Myocyte (in vitro differentiated cells): ENCODE data around the gene AMER3. TPM values are rescaled to one million over a fixed set of nuclear protein-coding genes. Genes with fewer than 3 reads are reported as not detected.

Experiments
- DNase-seq: peaks from one replicate; pipeline ENCODE4 v3.0.0-alpha.2; 2012; ENCODE audit warnings: low read depth
- total RNA-seq: library from RNA; depleted of rRNA; stranded (reverse); fragments of >200 nt; gene quantifications from 2 replicates; pipeline ENCODE4 v1.2.3, GENCODE V29; 2014

The AMER3 gene
- total RNA-seq, 1 donor from 2014 or later = not detected

GRCh38 chr2:130754811-130755210 lies 529 bp upstream of the AMER3 start:
- no peak for DNase-seq

- DNase-seq = no peak
These were observed 923 bp downstream of the AMER3 start for GRCh38 chr2:130756053-130756873.

- DNase-seq = no peak
These were observed 1.7 kb downstream of the AMER3 start for GRCh38 chr2:130756874-130757668.

GRCh38 chr2:130759906-130760753 lies 4.8 kb downstream of the AMER3 start:
- DNase-seq = peak; percentile 24

GRCh38 chr2:130760754-130761751 lies 5.7 kb downstream of the AMER3 start:
- DNase-seq = no peak

GRCh38 chr2:130762031-130762909 lies 6.9 kb downstream of the AMER3 start:
- no peak for DNase-seq

- no peak for DNase-seq
These were observed 7.6 kb downstream of the AMER3 start for GRCh38 chr2:130762910-130763385.

GRCh38 chr2:130763405-130763804 lies 8.1 kb downstream of the AMER3 start:
- no peak for DNase-seq

- DNase-seq = no peak
These were observed 8.9 kb downstream of the AMER3 start for GRCh38 chr2:130764035-130764820.

- no peak for DNase-seq
These were observed 9.4 kb downstream of the AMER3 start for GRCh38 chr2:130764821-130765115.

GRCh38 chr2:130765464-130765863 lies 10.1 kb downstream of the AMER3 start:
- DNase-seq = no peak

- no peak for DNase-seq
These were observed 10.7 kb downstream of the AMER3 start for GRCh38 chr2:130766037-130766436.

- DNase-seq = no peak
These were observed 11.5 kb downstream of the AMER3 start for GRCh38 chr2:130766711-130767407.

- DNase-seq = no peak
These were observed 12.1 kb downstream of the AMER3 start for GRCh38 chr2:130767408-130767775.

- DNase-seq = no peak
These were observed 13.0 kb downstream of the AMER3 start for GRCh38 chr2:130768191-130768855.

- no peak for DNase-seq
These were observed 14.1 kb downstream of the AMER3 start for GRCh38 chr2:130769343-130769907.

- DNase-seq = no peak
These were observed 21.2 kb downstream of the AMER3 start for GRCh38 chr2:130776550-130776949.
